ENCODE measurements around the gene CKAP2. TPM values are rescaled to one million over a fixed set of nuclear protein-coding genes. Genes with fewer than 3 reads are reported as not detected.
"Not testable (repeated sequence)": the region's sequence is repeated elsewhere in the genome, so short reads cannot be mapped to it uniquely, and the experiment has no call there.

Gene CKAP2
- total and polyA plus RNA-seq, 2 of the 8 experiments (the other 6 are each of a cell fraction or from before 2014, with no cell fraction given) = 8.3 to 70.7 TPM

DNA sequence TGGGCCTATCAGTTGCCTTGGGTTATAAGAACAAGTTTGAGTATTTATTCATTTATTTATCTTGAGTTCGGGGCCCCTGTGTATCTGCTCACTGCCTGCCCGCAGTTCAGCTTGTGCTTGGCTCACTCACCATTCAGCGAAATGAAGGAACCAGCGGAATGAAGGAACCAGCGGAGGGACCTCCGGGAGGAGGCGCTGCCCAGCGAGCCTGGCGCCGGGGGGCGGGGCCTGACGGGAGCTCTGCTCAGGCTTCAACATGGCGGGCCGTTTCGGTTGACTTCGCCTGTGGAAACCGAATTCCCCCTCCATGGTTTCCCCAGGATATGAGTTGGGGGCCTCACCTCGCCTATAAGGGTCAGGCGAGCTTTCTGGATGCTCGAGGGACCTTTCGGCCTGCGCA, 33.5 kb downstream of the CKAP2 start:
- H3K79me2 ChIP-seq (ENCODE audit: control insufficient read depth in 1 of 2, insufficient read depth in 2 of 2, low read length in 2 of 2); H3K4ac ChIP-seq (replicated peaks; ENCODE audit: insufficient read length, low read depth, low read length); H4K8ac ChIP-seq (ENCODE audit: extremely low read depth, insufficient read depth, low read length); H3K27me3 ChIP-seq (replicated peaks in 1 of 4; ENCODE audit: control insufficient read depth in 3 of 4, extremely low read depth in 1 of 4, insufficient read depth in 3 of 4, low read length in 3 of 4); H3K27ac ChIP-seq (ENCODE audit: low read depth, low read length); H2BK120ac ChIP-seq (replicated peaks; ENCODE audit: low read depth, low read length); H2BK12ac ChIP-seq (ENCODE audit: low read depth, low read length); H3K4me3 ChIP-seq (ENCODE audit: extremely low read depth in 1 of 4, insufficient read depth in 2 of 4, low read depth in 3 of 4, low read length in 4 of 4); CTCF ChIA-PET (ENCODE audit: partially characterized antibody); H3K9ac ChIP-seq (replicated peaks in 1 of 4; ENCODE audit: extremely low read depth in 1 of 4, low read depth in 3 of 4, low read length in 3 of 4); H3K23me2 ChIP-seq (ENCODE audit: low read depth, low read length); H3K14ac ChIP-seq (ENCODE audit: insufficient read length); POLR2A ChIA-PET (ENCODE audit: partially characterized antibody); H2AFZ ChIP-seq (ENCODE audit: low read length); H2BK5ac ChIP-seq (ENCODE audit: low read depth, low read length); H3K36me3 ChIP-seq (ENCODE audit: control insufficient read depth in 2 of 4, insufficient read depth in 4 of 4, low read length in 3 of 4); H3K79me1 ChIP-seq (ENCODE audit: low read depth, low read length); H3K56ac ChIP-seq (replicated peaks; ENCODE audit: insufficient read length, low read depth, low read length); H4K91ac ChIP-seq (replicated peaks; ENCODE audit: insufficient read length, low read length); H3K4me1 ChIP-seq (replicated peaks in 1 of 4; ENCODE audit: control insufficient read depth in 3 of 4, insufficient read depth in 4 of 4, low read length in 3 of 4); H4K20me1 ChIP-seq (replicated peaks in 1 of 2; ENCODE audit: control insufficient read depth in 1 of 2, insufficient read depth in 2 of 2, low read length in 2 of 2); H3K9me3 ChIP-seq (ENCODE audit: insufficient read depth in 2 of 2, low read depth in 1 of 2, low read length in 1 of 2); FAIRE-seq; H2AK5ac ChIP-seq (ENCODE audit: low read depth, low read length); H3K18ac ChIP-seq (ENCODE audit: extremely low read depth, low read length); DNase-seq (ENCODE audit: low read depth in 1 of 2, low spot score in 2 of 2); H2BK20ac ChIP-seq (ENCODE audit: low read length); H2BK15ac ChIP-seq (ENCODE audit: low read length); H3K23ac ChIP-seq (ENCODE audit: insufficient read length); H4K5ac ChIP-seq (ENCODE audit: insufficient read length, low read depth, low read length); H3K4me2 ChIP-seq (ENCODE audit: insufficient read depth in 1 of 2, low read depth in 2 of 2, low read length in 2 of 2): not testable (repeated sequence)
- WGBS, 2 experiments (ENCODE audit: extremely low coverage in 1 of 2, insufficient coverage in 1 of 2, insufficient read length in 1 of 2, insufficient replicate concordance in 2 of 2, low coverage in 1 of 2, low lambda C conversion rate in 2 of 2, missing lambda C conversion rate in 1 of 2) = no CpG with 5 or more reads among the region's 22 CpGs

- H4K91ac ChIP-seq (replicated peaks; ENCODE audit: insufficient read length, low read length); FAIRE-seq; CTCF ChIA-PET (ENCODE audit: partially characterized antibody); H3K27me3 ChIP-seq (replicated peaks in 1 of 4; ENCODE audit: control insufficient read depth in 3 of 4, extremely low read depth in 1 of 4, insufficient read depth in 3 of 4, low read length in 3 of 4); H3K4me3 ChIP-seq (ENCODE audit: extremely low read depth in 1 of 4, insufficient read depth in 2 of 4, low read depth in 3 of 4, low read length in 4 of 4); H3K9ac ChIP-seq (replicated peaks in 1 of 4; ENCODE audit: extremely low read depth in 1 of 4, low read depth in 3 of 4, low read length in 3 of 4); H3K27ac ChIP-seq (ENCODE audit: low read depth, low read length); H3K79me2 ChIP-seq (ENCODE audit: control insufficient read depth in 1 of 2, insufficient read depth in 2 of 2, low read length in 2 of 2); H4K8ac ChIP-seq (ENCODE audit: extremely low read depth, insufficient read depth, low read length); H2BK20ac ChIP-seq (ENCODE audit: low read length); H3K79me1 ChIP-seq (ENCODE audit: low read depth, low read length); H2BK12ac ChIP-seq (ENCODE audit: low read depth, low read length); H2BK5ac ChIP-seq (ENCODE audit: low read depth, low read length); H2BK120ac ChIP-seq (replicated peaks; ENCODE audit: low read depth, low read length); H3K9me3 ChIP-seq (ENCODE audit: insufficient read depth in 2 of 2, low read depth in 1 of 2, low read length in 1 of 2); DNase-seq (ENCODE audit: low read depth in 1 of 2, low spot score in 2 of 2); H4K5ac ChIP-seq (ENCODE audit: insufficient read length, low read depth, low read length); H4K20me1 ChIP-seq (replicated peaks in 1 of 2; ENCODE audit: control insufficient read depth in 1 of 2, insufficient read depth in 2 of 2, low read length in 2 of 2); H3K14ac ChIP-seq (ENCODE audit: insufficient read length); H3K4me1 ChIP-seq (replicated peaks in 1 of 4; ENCODE audit: control insufficient read depth in 3 of 4, insufficient read depth in 4 of 4, low read length in 3 of 4); H2BK15ac ChIP-seq (ENCODE audit: low read length); H3K23me2 ChIP-seq (ENCODE audit: low read depth, low read length); H3K56ac ChIP-seq (replicated peaks; ENCODE audit: insufficient read length, low read depth, low read length); H3K4ac ChIP-seq (replicated peaks; ENCODE audit: insufficient read length, low read depth, low read length); H3K36me3 ChIP-seq (ENCODE audit: control insufficient read depth in 2 of 4, insufficient read depth in 4 of 4, low read length in 3 of 4); H3K4me2 ChIP-seq (ENCODE audit: insufficient read depth in 1 of 2, low read depth in 2 of 2, low read length in 2 of 2); POLR2A ChIA-PET (ENCODE audit: partially characterized antibody); H2AK5ac ChIP-seq (ENCODE audit: low read depth, low read length); H3K23ac ChIP-seq (ENCODE audit: insufficient read length); H2AFZ ChIP-seq (ENCODE audit: low read length); H3K18ac ChIP-seq (ENCODE audit: extremely low read depth, low read length): not testable (repeated sequence)
- WGBS, 2 experiments (ENCODE audit: extremely low coverage in 1 of 2, insufficient coverage in 1 of 2, insufficient read length in 1 of 2, insufficient replicate concordance in 2 of 2, low coverage in 1 of 2, low lambda C conversion rate in 2 of 2, missing lambda C conversion rate in 1 of 2) = 79% methylated on average over 2 of the region's 5 CpGs; no CpG with 5 or more reads in 1 of the 2 experiments
Observed at GRCh38 chr13:52491015-52491414, 35.7 kb downstream of the CKAP2 start.

Data from H1 (cell line).